Endodermal cell (in vitro differentiated cells): Measurements from ENCODE around the gene ADCY3. TPM values are rescaled to one million over a fixed set of nuclear protein-coding genes. Genes with fewer than 3 reads are reported as not detected.

ENCODE experiments used
- DNase-seq: peaks from one replicate; pipeline ENCODE4 v3.0.0-alpha.2; 2017
- H3K27ac ChIP-seq: 2 replicates; pipeline ENCODE4 v1.5.1; 2013; ENCODE audit warnings: mild to moderate bottlenecking, low read depth, low read length, moderate library complexity
- H3K27me3 ChIP-seq: 2 replicates; pipeline ENCODE4 v1.6.1; 2013; ENCODE audit warnings: mild to moderate bottlenecking, low read length, moderate library complexity; ENCODE audit not compliant: insufficient read depth, control insufficient read depth, poor library complexity, severe bottlenecking
- H3K36me3 ChIP-seq: 2 replicates; pipeline ENCODE4 v1.7.0; 2013; ENCODE audit warnings: mild to moderate bottlenecking, low read length, moderate library complexity; ENCODE audit not compliant: control insufficient read depth, insufficient read depth
- H3K4me1 ChIP-seq: one replicate; pipeline ENCODE4 v1.7.0; 2013; ENCODE audit warnings: low read length; ENCODE audit not compliant: control insufficient read depth, insufficient read depth
- H3K4me3 ChIP-seq: 2 replicates; pipeline ENCODE4 v1.5.1; 2013; ENCODE audit warnings: mild to moderate bottlenecking, low read length, moderate library complexity
- H3K9ac ChIP-seq: 2 replicates; pipeline ENCODE4 v1.6.1; 2013; ENCODE audit warnings: mild to moderate bottlenecking, low read length, moderate library complexity; ENCODE audit not compliant: poor library complexity, severe bottlenecking; ENCODE audit errors: extremely low read depth
- H3K9me3 ChIP-seq: 2 replicates; pipeline ENCODE4 v1.6.1; 2013; ENCODE audit warnings: mild to moderate bottlenecking, low read length, moderate library complexity; ENCODE audit not compliant: control insufficient read depth
- H3K27ac Mint-ChIP-seq: 2 replicates; pipeline ENCODE4 v1.8.0; 2020; ENCODE audit warnings: mixed read lengths
- H3K27me3 Mint-ChIP-seq: 2 replicates; pipeline ENCODE4 v1.8.0; 2021; ENCODE audit warnings: mild to moderate bottlenecking, mixed read lengths; ENCODE audit not compliant: insufficient read depth
- H3K36me3 Mint-ChIP-seq: 2 replicates; pipeline ENCODE4 v1.8.0; 2020; ENCODE audit warnings: low read depth, mixed read lengths
- H3K4me1 Mint-ChIP-seq: 2 replicates; pipeline ENCODE4 v1.8.0; 2020; ENCODE audit warnings: mixed read lengths
- H3K4me3 Mint-ChIP-seq: 2 replicates; pipeline ENCODE4 v1.8.0; 2020; ENCODE audit warnings: mild to moderate bottlenecking, moderate library complexity, mixed read lengths
- H3K9me3 Mint-ChIP-seq: 2 replicates; pipeline ENCODE4 v1.8.0; 2020; ENCODE audit warnings: mild to moderate bottlenecking, mixed read lengths
- WGBS, 2 experiments: methylation state at CpG; one replicate each; pipeline versions ENCODE4 v1.1.5 to v1.1.7; 2013; ENCODE audit warnings: missing lambda C conversion rate in 2 of 2, mixed read lengths in 1 of 2; ENCODE audit not compliant: insufficient coverage in 1 of 2, insufficient read length in 1 of 2; 5-methylcytosine and 5-hydroxymethylcytosine counted together
- total RNA-seq, 2 donors: library from RNA; stranded (reverse); fragmentation: NEBNext Ultra II Directional in 1 of 2; extraction: Animal tissue kit (Norgen Biotek cat#: 25700) in 1 of 2; gene quantifications; 2 replicates in 1 of 2; 3 replicates in 1 of 2; pipeline ENCODE4 v1.2.1, GENCODE V29; 2021
- TF ChIP-seq, protein P1 (sequence below): fragments of 200-600 bp; sonication (generic); conservative IDR thresholded peaks from 2 replicates; pipeline ENCODE4 v1.5.0; 2021; ENCODE audit warnings: antibody characterized with exemption, mild to moderate bottlenecking

The ADCY3 gene
- total RNA-seq, 2 donors from 2014 or later: 29.8 to 41.2 TPM

- Histone ChIP-seq H3K4me1 (no peaks in the 10 kb centered on the region), H3K9me3 (no peaks in the 10 kb centered on the region), H3K9ac (no peak overlapping the region), H3K4me3 (no peak overlapping the region), H3K36me3 (no peaks in the 10 kb centered on the region), H3K27ac (no peak overlapping the region), H3K27me3 (no peaks in the 10 kb centered on the region)
- Mint-ChIP-seq H3K4me3 (no peak overlapping the region), H3K36me3 (peaks cover 4% of the 10 kb centered on the region), H3K27ac (no peak overlapping the region), H3K27me3 (no peaks in the 10 kb centered on the region), H3K9me3 (no peaks in the 10 kb centered on the region), H3K4me1 (peaks cover 8% of the 10 kb centered on the region)
- TF ChIP-seq, protein P1, sequence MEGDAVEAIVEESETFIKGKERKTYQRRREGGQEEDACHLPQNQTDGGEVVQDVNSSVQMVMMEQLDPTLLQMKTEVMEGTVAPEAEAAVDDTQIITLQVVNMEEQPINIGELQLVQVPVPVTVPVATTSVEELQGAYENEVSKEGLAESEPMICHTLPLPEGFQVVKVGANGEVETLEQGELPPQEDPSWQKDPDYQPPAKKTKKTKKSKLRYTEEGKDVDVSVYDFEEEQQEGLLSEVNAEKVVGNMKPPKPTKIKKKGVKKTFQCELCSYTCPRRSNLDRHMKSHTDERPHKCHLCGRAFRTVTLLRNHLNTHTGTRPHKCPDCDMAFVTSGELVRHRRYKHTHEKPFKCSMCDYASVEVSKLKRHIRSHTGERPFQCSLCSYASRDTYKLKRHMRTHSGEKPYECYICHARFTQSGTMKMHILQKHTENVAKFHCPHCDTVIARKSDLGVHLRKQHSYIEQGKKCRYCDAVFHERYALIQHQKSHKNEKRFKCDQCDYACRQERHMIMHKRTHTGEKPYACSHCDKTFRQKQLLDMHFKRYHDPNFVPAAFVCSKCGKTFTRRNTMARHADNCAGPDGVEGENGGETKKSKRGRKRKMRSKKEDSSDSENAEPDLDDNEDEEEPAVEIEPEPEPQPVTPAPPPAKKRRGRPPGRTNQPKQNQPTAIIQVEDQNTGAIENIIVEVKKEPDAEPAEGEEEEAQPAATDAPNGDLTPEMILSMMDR: no peak
- DNase-seq: no peak
- WGBS, 2 experiments: 93 to 94% methylated on average over 16 to 19 of the region's 19 CpGs
Observed at GRCh38 chr2:24872344-24873115, 47.5 kb downstream of the ADCY3 start.

GRCh38 chr2:24871852-24872333 lies 48.1 kb downstream of the ADCY3 start:
- Mint-ChIP-seq H3K4me3 (no peak overlapping the region), H3K36me3 (peaks cover 6% of the 10 kb centered on the region), H3K27ac (no peak overlapping the region), H3K27me3 (no peaks in the 10 kb centered on the region), H3K4me1 (peaks cover 3% of the 10 kb centered on the region), H3K9me3 (no peaks in the 10 kb centered on the region)
- Histone ChIP-seq H3K4me3 (no peak overlapping the region), H3K27ac (no peak overlapping the region), H3K9me3 (no peaks in the 10 kb centered on the region), H3K4me1 (no peaks in the 10 kb centered on the region), H3K27me3 (no peaks in the 10 kb centered on the region), H3K36me3 (no peaks in the 10 kb centered on the region), H3K9ac (no peak overlapping the region)
- 94 to 95% methylated on average over 12 of the region's 12 CpGs for WGBS, 2 experiments
- TF ChIP-seq, protein P1: no peak
- peak; percentile 43 for DNase-seq

DNA sequence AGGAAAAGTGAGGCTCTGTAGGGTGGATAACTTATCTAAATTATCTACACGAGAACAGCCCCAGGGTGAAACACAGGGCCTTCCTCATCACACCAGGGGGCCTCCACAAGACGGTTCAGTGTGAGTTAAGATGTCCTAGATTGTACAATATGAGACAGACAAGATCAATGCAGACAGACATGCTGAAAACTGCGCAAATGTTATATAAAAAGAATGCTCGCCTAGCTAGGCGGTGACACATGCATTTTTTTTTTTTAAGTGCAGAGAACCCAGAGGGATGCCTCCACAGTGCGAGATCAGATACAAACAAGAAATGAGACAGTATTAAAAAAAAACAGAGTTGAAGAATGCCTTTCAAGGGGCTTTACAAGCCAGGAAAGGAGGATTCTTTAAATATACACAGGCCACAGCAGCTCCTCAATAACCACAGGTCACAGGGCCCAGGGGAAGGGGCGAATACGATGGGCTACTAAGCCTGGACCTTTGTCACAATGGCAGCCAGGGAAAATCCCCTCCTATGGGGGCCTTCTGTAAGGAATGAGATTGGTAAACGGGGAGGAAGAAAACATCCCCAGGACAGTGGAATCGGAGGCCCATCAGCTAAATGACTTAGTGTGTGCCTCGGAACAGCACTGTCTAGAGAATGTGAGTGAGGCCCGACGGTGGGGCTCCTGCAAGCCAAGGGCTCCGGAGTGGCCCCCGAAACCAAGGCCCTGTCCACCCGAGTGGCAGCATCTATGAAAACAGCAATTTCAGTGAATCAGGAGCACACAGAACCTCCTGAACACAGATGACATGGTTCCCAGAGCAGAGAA lies 48.9 kb downstream of the ADCY3 start:
- Histone ChIP-seq H3K9ac (no peak overlapping the region), H3K4me3 (no peak overlapping the region), H3K4me1 (no peaks in the 10 kb centered on the region), H3K27me3 (no peaks in the 10 kb centered on the region), H3K27ac (no peak overlapping the region), H3K36me3 (no peaks in the 10 kb centered on the region), H3K9me3 (no peaks in the 10 kb centered on the region)
- Mint-ChIP-seq H3K4me3 (no peak overlapping the region), H3K36me3 (peaks cover 6% of the 10 kb centered on the region), H3K27ac (no peak overlapping the region), H3K27me3 (no peaks in the 10 kb centered on the region), H3K4me1 (no peaks in the 10 kb centered on the region), H3K9me3 (no peaks in the 10 kb centered on the region)
- peak; percentile 9 for DNase-seq
- WGBS, 2 experiments: 91 to 96% methylated on average over 12 to 16 of the region's 16 CpGs
- TF ChIP-seq, protein P1: no peak
